Activated T-helper 9 cell treated with anti-CD3 and anti-CD28 coated beads, Interleukin-2, amount 50 U/mL, for 16 hours (primary cell): ENCODE results near the gene PDE1C.
"Not testable (repeated sequence)": the region's sequence is repeated elsewhere in the genome, so short reads cannot be mapped to it uniquely, and the experiment has no call there.

Experiments used
- DNase-seq: peaks from one replicate; pipeline ENCODE4 v3.0.0-alpha.2; 2020; ENCODE audit warnings: low read depth

PDE1C gene

GRCh38 chr7:32043688-32044087, 26.5 kb downstream of the PDE1C start:
- no peak for DNase-seq

- DNase-seq = no peak
These were observed 27.3 kb downstream of the PDE1C start for GRCh38 chr7:32042900-32043299.

GRCh38 chr7:32039000-32039756, 31.0 kb downstream of the PDE1C start:
- no peak for DNase-seq

- DNase-seq = no peak
These were observed 32.5 kb downstream of the PDE1C start for GRCh38 chr7:32037650-32038198.

GRCh38 chr7:32036557-32036956, 33.6 kb downstream of the PDE1C start:
- DNase-seq = no peak

- no peak for DNase-seq
These were observed 36.2 kb downstream of the PDE1C start for GRCh38 chr7:32034052-32034451.

- no peak for DNase-seq
These were observed 37.2 kb downstream of the PDE1C start for GRCh38 chr7:32033006-32033405.

GRCh38 chr7:32032211-32032610, 38.0 kb downstream of the PDE1C start:
- no peak for DNase-seq

GRCh38 chr7:32030904-32031692, 39.1 kb downstream of the PDE1C start:
- DNase-seq = no peak

- no peak for DNase-seq
These were observed 44.2 kb downstream of the PDE1C start for GRCh38 chr7:32026083-32026425.

GRCh38 chr7:32025381-32026082, 44.7 kb downstream of the PDE1C start:
- no peak for DNase-seq

- DNase-seq = no peak
These were observed 46.8 kb downstream of the PDE1C start for GRCh38 chr7:32023376-32023775.

- DNase-seq = no peak
These were observed 47.2 kb downstream of the PDE1C start for GRCh38 chr7:32022966-32023365.

GRCh38 chr7:32020551-32021159, 49.6 kb downstream of the PDE1C start:
- DNase-seq = no peak

- DNase-seq = no peak
These were observed 51.2 kb downstream of the PDE1C start for GRCh38 chr7:32018845-32019578.

GRCh38 chr7:32015133-32015532, 55.1 kb downstream of the PDE1C start:
- no peak for DNase-seq

- DNase-seq = not testable (repeated sequence)
These were observed 56.7 kb downstream of the PDE1C start for GRCh38 chr7:32013471-32013870.

- DNase-seq = no peak
These were observed 64.6 kb downstream of the PDE1C start for GRCh38 chr7:32005577-32005976.

GRCh38 chr7:32001948-32002347, 68.3 kb downstream of the PDE1C start:
- no peak for DNase-seq

GRCh38 chr7:31997423-31997822, 72.8 kb downstream of the PDE1C start:
- DNase-seq = no peak

- DNase-seq = no peak
These were observed 75.1 kb downstream of the PDE1C start for GRCh38 chr7:31995134-31995533.

- no peak for DNase-seq
These were observed 78.4 kb downstream of the PDE1C start for GRCh38 chr7:31991846-31992245.
